NB4 (cell line): ENCODE data around the gene RDH13.

Source experiments
- CTCF ChIP-seq: IDR thresholded peaks from one replicate; pipeline ENCODE4 v1.5.1; 2012; ENCODE audit warnings: low read depth, low read length
- POLR2A ChIP-seq: IDR thresholded peaks from 2 replicates; pipeline ENCODE4 v1.6.1; 2011; ENCODE audit warnings: mild to moderate bottlenecking; ENCODE audit not compliant: insufficient read length; ENCODE audit errors: extremely low read depth

- TF ChIP-seq CTCF: no peak
- no peak for TF ChIP-seq POLR2A
These were observed 50.6 kb downstream of the RDH13 start for GRCh38 chr19:55012306-55012705.
